K562 (cell line): ENCODE measurements around the gene ZNF292.

Experiments
- CBX1 ChIP-seq: sonication (generic); IDR thresholded peaks from 2 replicates; pipeline ENCODE4 v1.6.1; 2016; ENCODE audit warnings: antibody characterized with exemption, low read depth, mild to moderate bottlenecking
- EZH2 ChIP-seq: IDR thresholded peaks from 2 replicates; pipeline ENCODE4 v1.6.1; 2012; ENCODE audit warnings: low read depth, mild to moderate bottlenecking, inconsistent platforms, low read length, borderline replicate concordance
- TF ChIP-seq, protein P1 (sequence below), 3 experiments: IDR thresholded peaks in 2 of 3; conservative IDR thresholded peaks in 1 of 3; 2 replicates each; pipeline ENCODE4 v1.5.1; 2011 to 2012; ENCODE audit warnings: low read length in 3 of 3, mild to moderate bottlenecking in 3 of 3, control low read depth in 2 of 3, improper control_type of control experiment in 1 of 3, inconsistent platforms in 1 of 3, low read depth in 1 of 3, mixed read lengths in 1 of 3, moderate library complexity in 1 of 3; ENCODE audit not compliant: insufficient read depth in 2 of 3

DNA sequence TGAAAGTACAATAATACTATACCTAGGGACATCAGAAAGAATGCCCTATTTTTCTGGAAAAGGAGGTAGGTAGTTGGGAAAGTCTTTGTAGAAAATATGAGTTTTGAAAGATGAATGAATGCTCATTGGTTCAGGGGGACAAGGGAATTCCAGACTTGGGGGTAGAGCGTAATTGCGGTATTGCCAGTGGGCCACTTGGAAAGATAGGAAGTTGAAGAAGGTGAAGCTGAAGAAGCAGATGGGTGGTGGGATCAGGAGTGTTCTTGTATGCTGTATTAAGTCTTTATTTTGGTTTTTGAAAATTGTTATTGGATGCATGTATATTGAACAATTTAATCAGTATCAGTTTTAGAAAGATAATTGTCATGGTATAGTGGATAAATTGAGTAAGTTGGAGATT is 109.1 kb downstream of the ZNF292 start:
- TF ChIP-seq, protein P1, sequence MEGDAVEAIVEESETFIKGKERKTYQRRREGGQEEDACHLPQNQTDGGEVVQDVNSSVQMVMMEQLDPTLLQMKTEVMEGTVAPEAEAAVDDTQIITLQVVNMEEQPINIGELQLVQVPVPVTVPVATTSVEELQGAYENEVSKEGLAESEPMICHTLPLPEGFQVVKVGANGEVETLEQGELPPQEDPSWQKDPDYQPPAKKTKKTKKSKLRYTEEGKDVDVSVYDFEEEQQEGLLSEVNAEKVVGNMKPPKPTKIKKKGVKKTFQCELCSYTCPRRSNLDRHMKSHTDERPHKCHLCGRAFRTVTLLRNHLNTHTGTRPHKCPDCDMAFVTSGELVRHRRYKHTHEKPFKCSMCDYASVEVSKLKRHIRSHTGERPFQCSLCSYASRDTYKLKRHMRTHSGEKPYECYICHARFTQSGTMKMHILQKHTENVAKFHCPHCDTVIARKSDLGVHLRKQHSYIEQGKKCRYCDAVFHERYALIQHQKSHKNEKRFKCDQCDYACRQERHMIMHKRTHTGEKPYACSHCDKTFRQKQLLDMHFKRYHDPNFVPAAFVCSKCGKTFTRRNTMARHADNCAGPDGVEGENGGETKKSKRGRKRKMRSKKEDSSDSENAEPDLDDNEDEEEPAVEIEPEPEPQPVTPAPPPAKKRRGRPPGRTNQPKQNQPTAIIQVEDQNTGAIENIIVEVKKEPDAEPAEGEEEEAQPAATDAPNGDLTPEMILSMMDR (IDR thresholded peaks at IDR 0.05 in 2 of 3, conservative IDR thresholded peaks at IDR 0.05 in 1 of 3; ENCODE audit: insufficient read depth in 2 of 3, low read depth in 1 of 3, low read length in 3 of 3) = no peak
- TF ChIP-seq EZH2 (no peak), CBX1 (no peak)
